Urinary bladder (tissue), 4 donors: ENCODE measurements around the gene ZZZ3. TPM values are rescaled to one million over a fixed set of nuclear protein-coding genes. Genes with fewer than 3 reads are reported as not detected.
"Not testable (repeated sequence)": the region's sequence is repeated elsewhere in the genome, so short reads cannot be mapped to it uniquely, and the experiment has no call there.

ENCODE experiments used
- DNase-seq: peaks from one replicate; pipeline ENCODE4 v3.0.0-alpha.2; 2015; ENCODE audit errors: extremely low spot score
- H3K27ac ChIP-seq: one replicate; pipeline ENCODE4 v1.5.1; 2013; ENCODE audit warnings: low read depth, mild to moderate bottlenecking, moderate library complexity
- H3K36me3 ChIP-seq: one replicate; pipeline ENCODE4 v1.6.1; 2013; ENCODE audit warnings: mild to moderate bottlenecking, moderate library complexity; ENCODE audit not compliant: insufficient read depth
- H3K4me1 ChIP-seq: one replicate; pipeline ENCODE4 v1.6.1; 2013; ENCODE audit warnings: mild to moderate bottlenecking, moderate library complexity; ENCODE audit not compliant: insufficient read depth
- H3K4me3 ChIP-seq: one replicate; pipeline ENCODE4 v1.5.1; 2013; ENCODE audit warnings: low read depth, low read length
- WGBS: extraction: QIAGEN DNeasy Blood & Tissue Kit; methylation state at CpG from one replicate; pipeline ENCODE4 v1.1.7; 2013; 5-methylcytosine and 5-hydroxymethylcytosine counted together
- polyA plus RNA-seq: library from polyadenylated mRNA; stranded (reverse); fragments of 200-250 nt; gene quantifications from one replicate; pipeline ENCODE4 v1.2.3, GENCODE V29; 2013
- total RNA-seq: library from RNA; depleted of rRNA; stranded (reverse); fragments of >200 nt; gene quantifications from one replicate; pipeline ENCODE4 v1.2.3, GENCODE V29; 2014
- donor health status: healthy with polysubstance abuse.
- donor health status: healthy.

The ZZZ3 gene
- total and polyA plus RNA-seq, 2 donors: 20.0 to 171 TPM

GRCh38 chr1:77659879-77660593, 22.4 kb downstream of the ZZZ3 start:
- no peak for DNase-seq
- Histone ChIP-seq H3K4me3 (no peak overlapping the region), H3K4me1 (no peaks in the 10 kb centered on the region), H3K36me3 (no peaks in the 10 kb centered on the region), H3K27ac (no peak overlapping the region)
- WGBS: 73% methylated on average over 4 of the region's 4 CpGs

- Histone ChIP-seq H3K4me3 (no peak overlapping the region), H3K27ac (no peak overlapping the region), H3K4me1 (no peaks in the 10 kb centered on the region), H3K36me3 (no peaks in the 10 kb centered on the region)
- DNase-seq: no peak
- 96% methylated on average over 6 of the region's 6 CpGs for WGBS
Measured at GRCh38 chr1:77658271-77658670, 24.2 kb downstream of the ZZZ3 start.

- DNase-seq: no peak
- Histone ChIP-seq H3K4me1 (no peaks in the 10 kb centered on the region), H3K27ac (no peak overlapping the region), H3K4me3 (no peak overlapping the region), H3K36me3 (no peaks in the 10 kb centered on the region)
- WGBS: 51% methylated on average over 2 of the region's 2 CpGs
Measured at GRCh38 chr1:77655431-77655974, 27.0 kb downstream of the ZZZ3 start.

GRCh38 chr1:77652970-77653516, 29.4 kb downstream of the ZZZ3 start:
- DNase-seq: no peak
- no peak overlapping the region for H3K4me3 ChIP-seq
- H3K27ac ChIP-seq: no peak overlapping the region
- 90% methylated on average over 6 of the region's 6 CpGs for WGBS
- H3K36me3 ChIP-seq: no peaks in the 10 kb centered on the region
- no peaks in the 10 kb centered on the region for H3K4me1 ChIP-seq

- H3K27ac ChIP-seq: no peak overlapping the region
- no peaks in the 10 kb centered on the region for H3K4me1 ChIP-seq
- H3K36me3 ChIP-seq: no peaks in the 10 kb centered on the region
- H3K4me3 ChIP-seq: no peak overlapping the region
- DNase-seq: no peak
Measured at GRCh38 chr1:77652268-77652667, 30.2 kb downstream of the ZZZ3 start.

- Histone ChIP-seq H3K4me1 (no peaks in the 10 kb centered on the region), H3K36me3 (no peaks in the 10 kb centered on the region), H3K4me3 (no peak overlapping the region), H3K27ac (no peak overlapping the region)
- DNase-seq: no peak
- 98% methylated on average over 2 of the region's 2 CpGs for WGBS
Measured at GRCh38 chr1:77649127-77649526, 33.3 kb downstream of the ZZZ3 start.

- H3K4me3 ChIP-seq, H3K27ac ChIP-seq, H3K36me3 ChIP-seq, DNase-seq, H3K4me1 ChIP-seq: not testable (repeated sequence)
- 97% methylated on average over 6 of the region's 6 CpGs for WGBS
Measured at GRCh38 chr1:77646224-77646623, 36.2 kb downstream of the ZZZ3 start.

GRCh38 chr1:77643456-77643855, 39.0 kb downstream of the ZZZ3 start:
- Histone ChIP-seq H3K36me3 (no peaks in the 10 kb centered on the region), H3K4me3 (no peak overlapping the region), H3K4me1 (no peaks in the 10 kb centered on the region), H3K27ac (no peak overlapping the region)
- no peak for DNase-seq
- WGBS: 94% methylated on average over 2 of the region's 2 CpGs

- Histone ChIP-seq H3K4me1 (no peaks in the 10 kb centered on the region), H3K27ac (no peak overlapping the region), H3K36me3 (no peaks in the 10 kb centered on the region), H3K4me3 (no peak overlapping the region)
- DNase-seq: no peak
- 94% methylated on average over 3 of the region's 3 CpGs for WGBS
Measured at GRCh38 chr1:77642941-77643340, 39.5 kb downstream of the ZZZ3 start.

- Histone ChIP-seq H3K4me1 (no peaks in the 10 kb centered on the region), H3K4me3 (no peak overlapping the region), H3K36me3 (no peaks in the 10 kb centered on the region), H3K27ac (no peak overlapping the region)
- WGBS: 87% methylated on average over 5 of the region's 5 CpGs
- DNase-seq: no peak
Measured at GRCh38 chr1:77642196-77642595, 40.3 kb downstream of the ZZZ3 start.

GRCh38 chr1:77639557-77640069, 42.8 kb downstream of the ZZZ3 start:
- Histone ChIP-seq H3K36me3 (no peaks in the 10 kb centered on the region), H3K4me1 (no peaks in the 10 kb centered on the region), H3K4me3 (no peak overlapping the region), H3K27ac (no peak overlapping the region)
- DNase-seq: no peak
- 97% methylated on average over 4 of the region's 4 CpGs for WGBS

GRCh38 chr1:77639056-77639455, 43.4 kb downstream of the ZZZ3 start:
- Histone ChIP-seq H3K27ac (no peak overlapping the region), H3K4me3 (no peak overlapping the region), H3K4me1 (no peaks in the 10 kb centered on the region), H3K36me3 (peaks cover 2% of the 10 kb centered on the region)
- 85% methylated on average over 3 of the region's 3 CpGs for WGBS
- no peak for DNase-seq

GRCh38 chr1:77636864-77637263, 45.6 kb downstream of the ZZZ3 start:
- H3K36me3 ChIP-seq: peaks cover 2% of the 10 kb centered on the region
- H3K4me1 ChIP-seq: no peaks in the 10 kb centered on the region
- WGBS: 84% methylated on average over 4 of the region's 4 CpGs
- no peak overlapping the region for H3K4me3 ChIP-seq
- H3K27ac ChIP-seq: no peak overlapping the region
- no peak for DNase-seq
